Esophagus (tissue), 2 donors: ENCODE results near the gene DPP6. TPM values are rescaled to one million over a fixed set of nuclear protein-coding genes. Genes with fewer than 3 reads are reported as not detected.
"Not testable (repeated sequence)": the region's sequence is repeated elsewhere in the genome, so short reads cannot be mapped to it uniquely, and the experiment has no call there.

ENCODE experiments used
- H3K27ac ChIP-seq, 2 donors: one replicate each; pipeline ENCODE4 v1.5.1; 2013; ENCODE audit warnings: low read depth in 2 of 2, mild to moderate bottlenecking in 2 of 2, inconsistent platforms in 1 of 2, low read length in 1 of 2, moderate library complexity in 1 of 2
- H3K27me3 ChIP-seq, 2 donors: one replicate each; pipeline ENCODE4 v1.6.1; 2013; ENCODE audit warnings: low read length in 2 of 2, control low read depth in 1 of 2, mild to moderate bottlenecking in 1 of 2; ENCODE audit not compliant: insufficient read depth in 2 of 2, control insufficient read depth in 1 of 2
- H3K36me3 ChIP-seq, 2 donors: one replicate each; pipeline ENCODE4 v1.6.1; 2013; ENCODE audit warnings: low read length in 1 of 2; ENCODE audit not compliant: control insufficient read depth in 2 of 2, insufficient read depth in 2 of 2
- H3K4me1 ChIP-seq, 2 donors: one replicate each; pipeline ENCODE4 v1.6.1; 2013; ENCODE audit warnings: low read length in 1 of 2; ENCODE audit not compliant: control insufficient read depth in 2 of 2, insufficient read depth in 2 of 2
- H3K4me3 ChIP-seq, 2 donors: one replicate each; pipeline ENCODE4 v1.5.1; 2013; ENCODE audit warnings: low read length in 2 of 2, mild to moderate bottlenecking in 2 of 2, low read depth in 1 of 2, moderate library complexity in 1 of 2
- H3K9me3 ChIP-seq, 2 donors: one replicate each; pipeline ENCODE4 v1.6.1; 2013; ENCODE audit warnings: mild to moderate bottlenecking in 2 of 2, low read depth in 1 of 2, low read length in 1 of 2, moderate library complexity in 1 of 2; ENCODE audit not compliant: control insufficient read depth in 2 of 2, insufficient read depth in 1 of 2
- WGBS, 2 donors: extraction: QIAGEN DNeasy Blood & Tissue Kit; methylation state at CpG; one replicate each; pipeline ENCODE4 v1.1.7; 2013; 5-methylcytosine and 5-hydroxymethylcytosine counted together
- polyA plus RNA-seq, 2 donors: library from polyadenylated mRNA; stranded (reverse); fragments of 200-250 nt; gene quantifications; one replicate each; pipeline ENCODE4 v1.2.3, GENCODE V29; 2013
- donor health status: healthy with polysubstance abuse.
- donor health status: Bipolar disorder and iron deficiency.

The DPP6 gene
- polyA plus RNA-seq: under 1 TPM; 0.24 to 0.60 TPM

DNA sequence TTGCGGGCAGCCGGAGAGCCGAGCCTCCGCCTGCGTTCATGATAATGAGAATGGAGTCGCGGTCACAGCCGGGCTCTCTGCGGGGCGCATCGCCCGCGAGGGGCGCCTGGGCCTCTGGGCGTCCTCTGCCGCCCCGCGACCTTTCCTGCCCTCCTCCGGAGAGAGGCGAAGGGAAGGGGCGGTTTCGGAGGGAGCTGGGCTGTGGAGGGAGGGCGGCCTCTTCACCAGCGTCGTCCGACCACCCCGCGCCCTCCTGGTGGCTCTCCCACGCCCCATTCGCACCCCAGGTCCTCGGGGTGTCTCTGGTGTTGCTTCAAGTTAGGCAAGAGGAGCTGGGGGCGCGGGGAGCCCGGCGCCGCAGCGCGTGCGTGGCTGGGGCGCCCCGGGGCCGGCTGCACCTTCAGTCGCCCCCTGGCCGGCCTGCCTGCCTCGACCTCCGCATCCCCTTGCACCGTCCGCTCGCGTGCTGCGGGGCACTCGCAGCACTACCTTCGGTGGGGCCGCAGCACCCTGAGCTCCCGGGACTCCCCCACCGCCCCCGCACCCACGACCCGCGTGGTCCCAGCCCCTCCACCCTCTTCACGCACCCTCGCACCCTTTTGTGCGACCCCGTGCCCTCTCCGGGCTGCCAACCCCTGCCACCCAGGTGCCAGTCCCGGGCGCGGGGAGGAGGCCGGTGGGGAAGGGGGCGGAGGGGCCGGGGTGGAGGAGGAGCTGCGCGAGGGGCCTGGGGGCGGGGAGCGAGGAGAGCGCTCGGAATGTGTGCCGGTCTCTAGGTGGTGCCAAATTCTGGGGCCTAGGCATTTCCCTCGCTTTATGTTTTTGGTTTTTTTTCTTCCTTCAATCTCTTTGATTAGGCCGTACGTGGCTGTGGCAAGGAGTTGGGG lies at the start of gene DPP6:
DPP6 (plus strand) TSS at position 756 of the 887 bp plus-strand sequence.
- 5 to 10% methylated on average over 21 to 63 of the region's 81 CpGs for WGBS, 2 donors
- H3K27ac ChIP-seq, H3K4me1 ChIP-seq, H3K36me3 ChIP-seq, H3K4me3 ChIP-seq, H3K27me3 ChIP-seq, H3K9me3 ChIP-seq: not testable (repeated sequence)

DNA sequence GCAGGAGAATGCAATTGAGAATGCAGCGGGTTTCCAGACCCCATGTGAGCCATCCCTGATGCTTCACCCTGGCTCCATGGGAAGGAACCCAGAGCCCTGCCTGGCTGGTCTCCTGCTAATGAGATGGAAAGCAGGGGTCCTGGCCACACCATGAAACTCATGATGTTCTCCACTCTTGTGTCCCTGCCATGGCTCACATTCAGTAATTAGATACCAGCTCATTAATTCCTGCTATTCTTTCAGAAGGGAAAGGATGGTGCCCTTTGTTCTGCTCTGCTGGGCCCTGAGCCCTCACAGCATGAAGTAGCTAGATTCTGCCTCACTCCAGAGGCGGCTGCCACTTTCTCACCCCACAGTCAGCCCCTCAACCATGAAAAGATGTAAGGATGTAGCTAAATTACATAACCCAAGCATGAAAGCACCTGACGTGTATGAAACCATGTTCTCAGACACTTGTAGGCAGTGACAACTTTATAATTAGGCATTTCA lies 42.7 kb upstream of the DPP6 start:
- not testable (repeated sequence) for H3K9me3 ChIP-seq, H3K4me3 ChIP-seq, H3K36me3 ChIP-seq, H3K4me1 ChIP-seq, H3K27ac ChIP-seq, H3K27me3 ChIP-seq
- 73% methylated on average over 2 of the region's 3 CpGs for WGBS, 2 donors

DNA sequence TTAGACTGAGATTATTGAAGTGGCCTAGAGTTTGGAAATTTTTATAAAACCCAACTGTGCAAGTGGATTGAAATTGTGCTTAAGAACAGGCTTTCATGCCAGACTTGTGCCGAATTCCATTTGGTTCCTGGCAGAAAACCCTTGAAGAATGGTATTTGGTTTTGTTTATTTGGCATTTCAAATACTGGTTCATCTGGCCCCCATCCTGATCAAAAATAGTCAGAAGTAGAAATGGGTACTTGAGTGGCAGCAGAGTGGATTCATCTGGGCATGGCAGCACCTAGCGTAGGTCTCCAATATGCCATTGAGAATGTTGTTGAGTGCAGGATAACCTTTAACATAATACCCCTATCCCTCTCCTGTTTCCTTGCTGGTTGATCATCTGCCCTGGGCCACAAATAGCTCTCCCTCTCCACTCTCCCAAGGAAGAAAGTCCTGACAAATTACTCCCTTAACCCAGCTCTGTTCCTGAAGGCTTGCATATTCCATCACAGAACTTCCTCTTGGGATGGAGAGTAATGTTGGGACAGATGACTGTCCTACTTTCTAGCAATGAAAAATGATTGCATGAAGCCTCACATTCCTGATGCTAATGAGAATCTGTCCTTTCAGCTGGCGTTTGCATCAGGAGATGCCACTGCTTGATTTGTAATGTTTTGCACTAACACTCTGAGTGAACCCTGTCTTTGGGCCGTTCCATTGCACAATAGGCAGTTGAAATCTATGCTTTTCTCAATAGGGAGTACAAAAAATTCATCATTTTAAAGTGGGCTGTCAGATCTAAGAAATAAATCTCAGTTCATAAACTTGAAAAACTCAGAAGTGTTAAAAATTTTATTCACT lies 41.3 kb upstream of the DPP6 start:
- 65 to 72% methylated on average over 4 of the region's 4 CpGs for WGBS, 2 donors
- H3K27me3 ChIP-seq, H3K27ac ChIP-seq, H3K4me1 ChIP-seq, H3K4me3 ChIP-seq, H3K9me3 ChIP-seq, H3K36me3 ChIP-seq: not testable (repeated sequence)

DNA sequence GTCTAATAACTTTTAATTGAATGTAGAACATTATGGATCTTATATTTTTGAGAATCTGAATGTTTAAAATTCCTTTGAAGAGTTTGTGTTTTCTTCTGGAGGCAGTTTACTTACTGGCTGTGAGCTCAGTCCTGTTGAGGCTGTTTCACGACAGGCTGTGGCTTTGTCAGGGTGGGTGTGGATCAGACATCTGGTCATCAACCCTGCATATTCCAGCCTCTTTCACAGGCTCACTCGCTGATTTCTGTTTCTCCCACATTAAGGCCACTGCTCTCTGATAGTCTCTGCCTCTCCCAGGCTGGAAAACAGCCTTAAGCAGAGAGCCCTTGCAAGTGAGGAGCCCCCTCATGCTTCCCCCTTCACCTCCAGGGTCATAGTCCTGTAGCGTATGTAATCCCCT lies 39.4 kb upstream of the DPP6 start:
- not testable (repeated sequence) for H3K27me3 ChIP-seq, H3K4me3 ChIP-seq, H3K27ac ChIP-seq, H3K9me3 ChIP-seq, H3K36me3 ChIP-seq, H3K4me1 ChIP-seq
- 47 to 56% methylated on average over 3 of the region's 3 CpGs for WGBS, 2 donors

DNA sequence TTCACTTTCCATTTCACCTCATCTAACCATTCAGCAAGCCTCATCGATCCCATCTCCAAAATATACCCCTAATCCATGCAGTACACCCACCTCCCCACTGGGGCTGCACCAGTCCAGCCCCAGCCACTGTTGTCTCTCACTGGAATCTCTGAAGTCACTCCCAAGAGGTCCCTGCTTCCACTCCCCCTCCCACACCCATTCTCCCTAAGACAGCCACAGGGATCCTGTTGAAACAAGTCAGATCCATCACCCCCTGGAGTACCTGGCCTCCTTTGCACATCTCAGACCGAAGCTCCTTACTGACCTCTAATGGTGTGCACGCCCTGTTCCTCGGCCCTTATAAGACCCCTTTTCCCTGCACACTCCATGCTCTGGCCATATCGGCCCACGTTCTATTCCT lies 36.6 kb upstream of the DPP6 start:
- not testable (repeated sequence) for H3K9me3 ChIP-seq, H3K4me1 ChIP-seq, H3K27me3 ChIP-seq, H3K36me3 ChIP-seq, H3K4me3 ChIP-seq, H3K27ac ChIP-seq
- 85 to 86% methylated on average over 6 of the region's 6 CpGs for WGBS, 2 donors

DNA sequence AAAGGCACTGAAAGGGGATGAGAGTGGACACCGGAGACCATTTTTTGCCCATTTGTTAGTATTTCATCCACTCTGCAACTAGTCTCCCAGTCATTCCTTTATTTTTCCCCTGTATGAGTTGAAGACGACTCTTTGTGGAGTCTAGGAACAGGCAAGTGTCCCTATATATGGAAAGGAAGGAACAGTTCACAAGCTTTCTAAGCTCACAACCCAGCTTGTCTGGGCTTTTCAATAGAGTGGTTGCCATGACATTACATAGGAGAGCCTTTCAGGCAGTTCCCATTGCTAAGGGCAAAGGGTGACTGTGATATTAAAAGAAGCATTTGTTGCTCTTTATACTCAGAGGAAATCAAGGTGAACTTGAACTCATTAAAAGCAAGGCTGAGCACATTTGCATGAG lies 33.8 kb upstream of the DPP6 start:
- not testable (repeated sequence) for H3K4me3 ChIP-seq, H3K36me3 ChIP-seq, H3K27me3 ChIP-seq, H3K27ac ChIP-seq, H3K4me1 ChIP-seq, H3K9me3 ChIP-seq
- 62 to 81% methylated on average over 2 of the region's 2 CpGs for WGBS, 2 donors

DNA sequence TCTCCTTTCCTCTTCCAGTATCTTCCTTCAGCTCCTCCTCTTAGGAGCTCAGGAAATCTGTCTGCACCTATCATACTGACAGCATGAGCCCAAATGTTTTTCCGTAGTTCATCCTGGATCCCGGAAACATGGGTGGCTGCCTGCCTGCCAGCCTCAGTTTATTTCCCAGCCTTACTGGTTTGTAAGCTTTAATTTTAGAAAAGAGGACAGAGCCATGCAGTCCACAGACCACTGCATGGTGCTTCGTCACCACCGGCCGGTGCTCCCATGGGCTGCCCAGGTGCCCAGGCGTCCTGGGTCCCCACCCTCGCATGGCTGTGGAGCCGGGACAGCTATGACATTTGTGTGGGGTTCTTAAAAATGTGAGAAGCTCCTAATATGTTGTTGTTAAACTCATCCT lies 24.4 kb upstream of the DPP6 start:
- H3K4me3 ChIP-seq, H3K36me3 ChIP-seq, H3K27ac ChIP-seq, H3K27me3 ChIP-seq, H3K4me1 ChIP-seq, H3K9me3 ChIP-seq: not testable (repeated sequence)
- 77 to 88% methylated on average over 8 of the region's 8 CpGs for WGBS, 2 donors

DNA sequence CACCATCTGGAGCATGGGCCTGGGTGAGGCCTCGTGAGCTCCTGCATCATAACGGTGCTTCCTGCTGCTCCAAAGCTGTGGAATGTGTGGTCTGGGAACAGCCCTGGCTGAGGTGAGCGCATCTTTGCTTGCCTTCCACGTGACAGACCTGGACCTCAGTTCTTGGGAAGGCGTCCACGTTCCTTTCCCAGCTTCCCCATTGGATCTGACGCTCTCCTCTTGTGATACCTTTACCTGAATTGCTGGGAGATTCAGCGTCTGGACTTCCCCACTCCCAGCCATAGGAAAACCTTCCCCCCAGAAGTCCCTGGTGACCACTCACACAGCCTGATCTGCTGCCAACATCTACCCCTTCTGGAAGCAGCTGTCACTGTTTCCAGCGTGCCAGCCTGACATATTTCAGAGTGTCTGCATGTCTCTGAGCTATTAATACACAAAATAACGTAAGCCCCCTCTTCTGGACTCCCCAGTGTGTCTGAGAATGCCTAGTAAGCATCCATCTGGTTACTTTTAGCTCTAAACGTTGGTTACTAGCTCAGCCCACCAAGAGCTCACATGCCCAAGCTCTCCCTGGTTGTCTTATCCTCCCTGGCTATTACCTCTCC lies 21.6 kb upstream of the DPP6 start:
- H3K4me1 ChIP-seq, H3K9me3 ChIP-seq, H3K36me3 ChIP-seq, H3K27me3 ChIP-seq, H3K4me3 ChIP-seq, H3K27ac ChIP-seq: not testable (repeated sequence)
- WGBS, 2 donors: 60 to 66% methylated on average over 11 of the region's 11 CpGs

DNA sequence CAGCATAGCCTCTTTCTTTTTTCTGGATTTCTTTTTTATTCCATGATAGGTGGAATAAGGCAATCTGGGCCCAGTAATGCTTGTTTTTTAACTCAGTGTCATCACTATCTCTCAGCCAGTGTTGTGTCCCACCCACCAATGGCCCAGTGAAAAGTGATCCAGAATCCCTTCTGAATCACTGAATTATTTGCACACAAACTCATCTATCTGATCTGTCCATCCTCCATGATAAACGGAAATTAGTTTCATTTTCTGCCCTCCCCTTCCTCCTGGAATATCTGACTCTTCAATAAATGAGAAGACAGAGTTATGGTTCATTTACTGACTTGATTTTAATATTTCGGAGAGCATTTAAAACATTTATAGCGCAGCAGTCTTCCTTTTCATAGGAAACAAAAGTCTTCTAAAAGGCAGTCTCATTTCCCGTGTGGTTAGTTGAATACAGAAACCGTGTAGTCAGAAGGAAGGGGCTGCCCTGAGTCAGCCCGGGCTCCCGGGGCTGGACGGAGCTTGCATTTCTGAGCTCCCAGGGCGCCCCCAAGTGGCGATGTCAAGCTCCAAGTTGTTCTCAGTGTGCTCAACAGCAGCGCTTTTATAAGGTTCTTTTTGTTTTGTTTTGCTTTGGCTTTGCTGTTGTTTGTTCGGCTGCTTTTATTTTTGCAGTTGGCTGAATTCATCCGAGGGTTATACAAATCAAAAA lies 12.6 kb upstream of the DPP6 start:
- not testable (repeated sequence) for H3K4me3 ChIP-seq, H3K27me3 ChIP-seq, H3K4me1 ChIP-seq, H3K27ac ChIP-seq, H3K36me3 ChIP-seq, H3K9me3 ChIP-seq
- WGBS, 2 donors: 1% methylated on average over 7 of the region's 13 CpGs; no CpG with 5 or more reads in 1 of the 2 donors
